H1 (cell line): ENCODE data around the gene PPM1M. TPM values are rescaled to one million over a fixed set of nuclear protein-coding genes. Genes with fewer than 3 reads are reported as not detected.

Experiments
- CEBPB ChIP-seq: IDR thresholded peaks from 2 replicates; pipeline ENCODE4 v1.6.1; 2012; ENCODE audit warnings: low read depth, low read length
- CHD7 ChIP-seq: fragments of 300-600 bp; sonication (generic); IDR thresholded peaks from 2 replicates; pipeline ENCODE4 v1.7.1; 2012; ENCODE audit warnings: low read length, moderate library complexity, mild to moderate bottlenecking, inconsistent platforms; ENCODE audit not compliant: insufficient replicate concordance
- KDM5A ChIP-seq: fragments of 200-600 bp; IDR thresholded peaks from 2 replicates; pipeline ENCODE4 v1.7.1; 2012; ENCODE audit warnings: mild to moderate bottlenecking, low read length, inconsistent platforms, mixed read lengths
- ZNF274 ChIP-seq: IDR thresholded peaks from 2 replicates; pipeline ENCODE4 v1.7.0; 2012; ENCODE audit warnings: low read length, borderline replicate concordance; ENCODE audit errors: extremely low read depth
- polyA plus RNA-seq, 7 experiments: library from polyadenylated mRNA; depleted of rRNA in 3 of 7; stranded (reverse) in 5 of 7; unstranded in 2 of 7; fragments of >200 nt in 5 of 7; fragments of 200-250 nt in 2 of 7; gene quantifications; 1 replicate in 5 of 7; 2 replicates in 1 of 7; 4 replicates in 1 of 7; pipeline versions ENCODE4 v1.2.1 to v1.2.3, GENCODE V29; 2011 to 2013; ENCODE audit warnings: missing spikeins in 2 of 7, mixed read lengths in 2 of 7
- total RNA-seq: library from RNA; stranded (reverse); fragmentation: NEBNext Ultra II Directional; extraction: Animal tissue kit (Norgen Biotek cat#: 25700); gene quantifications from 2 replicates; pipeline ENCODE4 v1.2.1, GENCODE V29; 2021

Gene PPM1M
- total and polyA plus RNA-seq, 2 of the 8 experiments (the other 6 are each of a cell fraction or from before 2014, with no cell fraction given): 5.2 to 6.3 TPM

- TF ChIP-seq CEBPB: no peak
- TF ChIP-seq CHD7: no peak
- TF ChIP-seq KDM5A: no peak
- TF ChIP-seq ZNF274: no peak
Measured at GRCh38 chr3:52196977-52197376, 48.6 kb upstream of the PPM1M start (continued).
